ENCODE results near the gene ATP5MC3. TPM values are rescaled to one million over a fixed set of nuclear protein-coding genes. Genes with fewer than 3 reads are reported as not detected.

ATP5MC3 gene
- total and polyA plus RNA-seq, 5 experiments from 2014 or later, result 77.6 to 420 (median 363) TPM

- Mint-ChIP-seq H3K36me3 (peaks cover 2 to 4% (median 4%) of the 10 kb centered on the region in 3 donors), H3K9me3 (peaks cover 0 to 11% (median 0%) of the 10 kb centered on the region in 9 donors), H3K27me3 (peaks cover 12 to 30% (median 22%) of the 10 kb centered on the region in 5 donors), H3K27ac (no peak overlapping the region), H3K4me1 (peaks cover 0 to 2% (median under 1%) of the 10 kb centered on the region in 4 donors), H3K4me3 (no peak overlapping the region)
- POLR2A ChIA-PET, result no interaction called here
- ATAC-seq (peak; percentile 53 to 68), DNase-seq (peak in 3 of 10 donors; percentile 21 to 25 (median 24))
These were observed 5.9 kb upstream of the ATP5MC3 start for GRCh38 chr2:175187378-175187777.

DNA sequence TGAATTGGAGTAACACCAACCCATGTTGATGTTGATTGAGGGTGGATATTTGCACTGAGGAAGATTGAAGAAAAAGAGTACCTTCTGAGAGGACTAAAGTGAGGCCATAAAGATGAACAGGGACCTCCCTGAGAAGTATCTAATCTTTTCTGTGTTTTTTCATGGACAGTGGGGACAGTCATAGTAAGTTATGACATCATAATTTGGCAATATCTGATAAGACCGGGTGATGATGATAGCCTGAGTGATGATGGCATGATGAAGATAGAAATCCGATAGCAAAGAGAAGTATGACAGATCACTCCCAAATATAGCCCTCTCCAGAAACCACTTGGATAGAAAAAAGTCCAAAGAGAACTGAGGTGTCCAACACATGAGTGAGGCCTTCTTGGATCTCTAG is 2.2 kb upstream of the ATP5MC3 start:
- Mint-ChIP-seq H3K4me3 (peak overlapping the region in 1 of 10 donors; percentile 17), H3K36me3 (peaks cover 7 to 18% (median 12%) of the 10 kb centered on the region in 3 donors), H3K27ac (peak overlapping the region in 1 of 10 donors; percentile 30), H3K9me3 (peaks cover 0 to 6% (median 2%) of the 10 kb centered on the region in 9 donors), H3K27me3 (peaks cover 0 to 6% (median 3%) of the 10 kb centered on the region in 5 donors), H3K4me1 (peaks cover 13 to 30% (median 18%) of the 10 kb centered on the region in 4 donors)
- ATAC-seq (no peak), DNase-seq (no peak)
- POLR2A ChIA-PET, result no interaction called here

DNA sequence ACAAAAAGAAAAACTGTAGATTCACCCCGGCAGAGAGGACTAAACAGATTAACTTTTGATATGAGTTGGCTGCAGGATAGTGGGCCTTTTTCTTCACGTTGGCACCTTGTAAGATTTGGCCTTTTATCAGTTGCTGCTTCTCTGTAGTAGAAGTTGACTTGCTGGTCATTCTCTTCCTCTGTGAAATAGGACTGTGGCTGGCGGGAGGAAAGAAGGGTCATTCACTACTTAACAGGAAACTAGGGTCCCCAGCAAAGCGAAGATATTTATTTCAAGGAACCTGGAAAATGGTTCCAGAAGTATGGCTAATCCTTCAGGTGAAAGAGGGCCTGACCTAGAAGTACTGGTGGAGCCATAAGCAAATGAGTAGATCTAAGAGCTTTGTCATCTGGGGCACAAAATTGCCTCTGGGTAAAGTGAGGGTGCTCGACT is 383 bp upstream of the ATP5MC3 start:
- Mint-ChIP-seq H3K36me3 (peaks cover 9 to 36% (median 12%) of the 10 kb centered on the region in 3 donors), H3K27me3 (no peaks in the 10 kb centered on the region), H3K9me3 (peaks cover 0 to 6% (median 2%) of the 10 kb centered on the region in 9 donors), H3K4me1 (peaks cover 11 to 30% (median 21%) of the 10 kb centered on the region in 4 donors), H3K4me3 (peak overlapping the region; percentile 81 to 98 (median 92)), H3K27ac (peak overlapping the region; percentile 85 to 99 (median 94))
- no peak for ATAC-seq
- POLR2A ChIA-PET, result interaction anchor here (1.1 to 2.7 kb wide), 2 partner anchors 11 to 13 kb away, joined by 3 to 19 read pairs; partner anchors contain the start of gene ATF2
- no peak for DNase-seq

- peak overlapping the region; percentile 81 to 98 (median 92) for H3K4me3 Mint-ChIP-seq
- peak overlapping the region; percentile 85 to 99 (median 92) for H3K27ac Mint-ChIP-seq
- DNase-seq (peak; percentile 29 to 64 (median 44)), ATAC-seq (peak; percentile 70 to 71)
- peaks cover 9 to 45% (median 12%) of the 10 kb centered on the region in 3 donors for H3K36me3 Mint-ChIP-seq
- no peaks in the 10 kb centered on the region for H3K27me3 Mint-ChIP-seq
- POLR2A ChIA-PET, result interaction anchor here (2.7 kb wide), 1 partner anchor 12 kb away, joined by 19 read pairs; the partner anchor contains the start of gene ATF2
- peaks cover 0 to 6% (median 2%) of the 10 kb centered on the region in 9 donors for H3K9me3 Mint-ChIP-seq
- peaks cover 14 to 32% (median 28%) of the 10 kb centered on the region in 4 donors for H3K4me1 Mint-ChIP-seq
These were observed 808 bp downstream of the ATP5MC3 start for GRCh38 chr2:175180701-175181103.

DNA sequence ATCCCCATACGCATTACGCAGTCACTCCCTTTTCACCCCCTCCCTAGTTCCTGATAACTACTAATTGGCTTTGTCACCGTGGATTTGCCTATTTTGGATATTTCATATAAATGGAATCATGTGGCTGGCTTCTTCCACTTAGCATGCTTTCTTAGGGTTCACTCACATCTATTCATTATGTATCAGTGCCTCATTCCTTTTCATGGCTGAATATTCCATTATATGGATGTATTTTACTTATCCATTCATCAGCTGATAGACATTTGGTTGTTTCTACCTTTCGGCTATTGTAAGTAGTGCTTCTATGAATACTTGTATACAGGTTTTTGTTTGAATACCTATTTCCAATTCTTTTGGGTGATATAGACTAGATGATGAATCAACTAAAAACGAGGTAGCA is 4.9 kb downstream of the ATP5MC3 start:
- ATAC-seq (no peak), DNase-seq (no peak)
- H3K36me3 Mint-ChIP-seq, result peaks cover 7 to 68% (median 7%) of the 10 kb centered on the region in 3 donors
- H3K4me3 Mint-ChIP-seq, result no peak overlapping the region
- POLR2A ChIA-PET, result interaction anchor here (4.0 kb wide), 1 partner anchor 8 kb away, joined by 26 read pairs; the partner anchor contains the start of gene ATF2
- no peaks in the 10 kb centered on the region for H3K27me3 Mint-ChIP-seq
- peaks cover 13 to 30% (median 26%) of the 10 kb centered on the region in 4 donors for H3K4me1 Mint-ChIP-seq
- H3K27ac Mint-ChIP-seq, result no peak overlapping the region
- peaks cover 0 to 2% (median 0%) of the 10 kb centered on the region in 9 donors for H3K9me3 Mint-ChIP-seq

GRCh38 chr2:175175896-175176295 is 5.6 kb downstream of the ATP5MC3 start:
- Mint-ChIP-seq H3K36me3 (peaks cover 5 to 68% (median 6%) of the 10 kb centered on the region in 3 donors), H3K27ac (peak overlapping the region in 2 of 10 donors; percentile 15 to 27), H3K4me1 (peaks cover 12 to 29% (median 23%) of the 10 kb centered on the region in 4 donors), H3K27me3 (no peaks in the 10 kb centered on the region), H3K9me3 (no peaks in the 10 kb centered on the region), H3K4me3 (no peak overlapping the region)
- POLR2A ChIA-PET, result no interaction called here
- ATAC-seq (no peak), DNase-seq (no peak)

- Mint-ChIP-seq H3K4me1 (peaks cover 12 to 27% (median 21%) of the 10 kb centered on the region in 4 donors), H3K27ac (no peak overlapping the region), H3K9me3 (no peaks in the 10 kb centered on the region), H3K27me3 (no peaks in the 10 kb centered on the region), H3K36me3 (peaks cover 0 to 62% (median 5%) of the 10 kb centered on the region in 3 donors), H3K4me3 (no peak overlapping the region)
- POLR2A ChIA-PET, result no interaction called here
- no peak for DNase-seq
- ATAC-seq, result no peak
These were observed 6.2 kb downstream of the ATP5MC3 start for GRCh38 chr2:175175320-175175719.

- POLR2A ChIA-PET, result interaction anchor here (0.6 kb wide), 1 partner anchor 11 kb away, joined by 3 read pairs; the partner anchor contains the start of gene ATP5MC3
- H3K4me1 Mint-ChIP-seq, result peaks cover 18 to 40% (median 35%) of the 10 kb centered on the region in 4 donors
- no peak for ATAC-seq
These were observed 10.7 kb downstream of the ATP5MC3 start for GRCh38 chr2:175170659-175171304.

DNA sequence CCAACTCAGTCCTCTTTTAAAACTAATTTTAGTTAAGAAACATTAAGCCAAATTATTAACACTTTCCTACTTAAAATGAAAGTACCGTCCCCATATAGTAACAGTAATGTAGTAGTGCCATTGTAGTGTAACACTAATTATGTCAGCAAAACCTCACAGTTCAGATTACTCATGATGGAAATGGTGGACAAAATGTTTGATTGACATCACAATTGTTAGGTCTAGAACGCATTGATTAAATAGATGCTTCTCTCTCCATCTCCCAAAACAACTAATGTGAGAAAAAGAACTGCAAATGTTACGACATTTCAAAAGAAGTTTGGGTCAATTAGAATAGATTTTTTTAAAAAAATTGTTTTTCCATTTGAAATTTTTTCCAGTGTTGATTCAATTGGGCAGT is 12.3 kb downstream of the ATP5MC3 start:
- no peaks in the 10 kb centered on the region for H3K27me3 Mint-ChIP-seq
- peaks cover 0 to 10% (median 0%) of the 10 kb centered on the region in 3 donors for H3K36me3 Mint-ChIP-seq
- POLR2A ChIA-PET, result interaction anchor here (0.6 to 1.7 kb wide), 4 partner anchors 9 to 24 kb away, joined by 3 to 26 read pairs (median 12); partner anchors contain the start of gene ATP5MC3
- peaks cover 16 to 53% (median 36%) of the 10 kb centered on the region in 4 donors for H3K4me1 Mint-ChIP-seq
- peak overlapping the region in 6 of 10 donors; percentile 9 to 100 (median 76) for H3K27ac Mint-ChIP-seq
- ATAC-seq (no peak), DNase-seq (no peak)
- H3K4me3 Mint-ChIP-seq, result peak overlapping the region in 9 of 10 donors; percentile 92 to 100 (median 100)
- no peaks in the 10 kb centered on the region for H3K9me3 Mint-ChIP-seq

More at GRCh38 chr2:175170659-175171304, 10.7 kb downstream of the ATP5MC3 start:
- peak overlapping the region in 2 of 10 donors; percentile 66 to 99 for H3K27ac Mint-ChIP-seq
- no peaks in the 10 kb centered on the region for H3K9me3 Mint-ChIP-seq
- peak overlapping the region in 1 of 10 donors; percentile 14 for H3K4me3 Mint-ChIP-seq
- H3K36me3 Mint-ChIP-seq, result peaks cover 0 to 24% (median 3%) of the 10 kb centered on the region in 3 donors
- no peaks in the 10 kb centered on the region for H3K27me3 Mint-ChIP-seq
- no peak for DNase-seq

GRCh38 chr2:175168564-175168945 is 13.0 kb downstream of the ATP5MC3 start:
- Mint-ChIP-seq H3K4me1 (peaks cover 16 to 54% (median 36%) of the 10 kb centered on the region in 4 donors), H3K27ac (peak overlapping the region; percentile 95 to 100 (median 99)), H3K36me3 (peaks cover 0 to 7% (median 0%) of the 10 kb centered on the region in 3 donors), H3K27me3 (no peaks in the 10 kb centered on the region), H3K4me3 (peak overlapping the region; percentile 92 to 100 (median 100)), H3K9me3 (no peaks in the 10 kb centered on the region)
- POLR2A ChIA-PET, result interaction anchor here (0.6 to 1.7 kb wide), 5 partner anchors 10 to 50 kb away, joined by 3 to 26 read pairs (median 5); partner anchors contain the start of gene ATP5MC3
- no peak for DNase-seq
- peak; percentile 26 to 31 for ATAC-seq

DNA sequence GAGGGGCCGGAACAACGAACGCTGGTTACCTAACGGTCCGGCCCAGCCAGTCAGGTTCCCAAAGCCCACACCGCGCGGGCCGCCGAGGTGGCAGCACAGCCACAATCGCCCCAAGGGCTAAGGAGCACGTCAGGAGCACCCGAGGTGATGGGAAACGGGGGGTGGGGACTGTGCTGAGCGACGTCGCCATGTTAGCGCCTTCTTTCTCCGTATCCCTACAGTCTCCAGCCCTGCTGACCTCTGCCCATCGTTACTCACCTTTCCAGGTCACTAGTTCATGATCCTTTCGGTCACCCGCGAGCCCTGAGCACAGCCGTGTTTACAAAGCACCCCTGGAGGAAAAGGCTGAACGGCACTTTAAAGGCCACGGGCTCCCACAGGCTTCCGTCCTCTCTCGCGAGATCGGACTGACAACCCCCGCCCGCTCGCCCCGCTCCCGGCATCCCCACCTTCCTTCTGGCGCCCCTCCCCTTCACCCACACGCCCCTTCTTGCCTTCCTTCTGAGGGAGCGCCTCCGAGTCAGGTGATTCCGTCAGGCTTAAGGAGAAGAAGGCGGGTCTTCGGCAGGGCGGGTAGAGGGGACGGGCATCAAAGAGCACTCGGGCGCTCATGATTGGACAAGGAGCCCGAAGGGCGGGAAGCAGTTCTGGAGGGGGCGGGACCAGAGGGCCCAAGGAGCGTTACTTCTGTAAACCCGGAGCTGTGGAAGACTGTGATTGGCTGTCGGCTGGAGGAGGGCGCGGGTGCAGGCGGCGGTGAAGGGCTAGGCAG is 13.5 kb downstream of the ATP5MC3 start, which contains the start of gene ATF2:
TSS of gene ATF2 (minus strand) at position 412 of the 772 bp plus-strand sequence. CDS start 31,760 bp downstream, outside the sequence.
- Mint-ChIP-seq H3K9me3 (no peaks in the 10 kb centered on the region), H3K27me3 (no peaks in the 10 kb centered on the region)
- POLR2A ChIA-PET, result interaction anchor here (0.9 to 1.7 kb wide), 4 partner anchors 10 to 49 kb away, joined by 3 to 26 read pairs (median 12); partner anchors contain the start of gene ATP5MC3

More for the DNA sequence above, 13.5 kb downstream of the ATP5MC3 start, which contains the start of gene ATF2:
- Mint-ChIP-seq H3K27ac (peak within 1 kb of the TSS; percentile 95 to 100 (median 99)), H3K4me1 (peaks cover 16 to 57% (median 38%) of the 10 kb centered on the region in 4 donors), H3K4me3 (peak within 1 kb of the TSS; percentile 92 to 100 (median 100)), H3K36me3 (peaks cover 0 to 10% (median 0%) of the 10 kb centered on the region in 3 donors)
- peak; percentile 92 to 100 (median 98) for DNase-seq
- ATAC-seq, result peak; percentile 89 to 90
